Measurements from ENCODE around the gene CLASRP. TPM values are rescaled to one million over a fixed set of nuclear protein-coding genes. Genes with fewer than 3 reads are reported as not detected.
A peak's percentile ranks its signal among the peaks of the same experiment; 100 is the strongest.

CLASRP gene
- total RNA-seq, 2 donors from 2014 or later, result 40.2 to 64.9 TPM

DNA sequence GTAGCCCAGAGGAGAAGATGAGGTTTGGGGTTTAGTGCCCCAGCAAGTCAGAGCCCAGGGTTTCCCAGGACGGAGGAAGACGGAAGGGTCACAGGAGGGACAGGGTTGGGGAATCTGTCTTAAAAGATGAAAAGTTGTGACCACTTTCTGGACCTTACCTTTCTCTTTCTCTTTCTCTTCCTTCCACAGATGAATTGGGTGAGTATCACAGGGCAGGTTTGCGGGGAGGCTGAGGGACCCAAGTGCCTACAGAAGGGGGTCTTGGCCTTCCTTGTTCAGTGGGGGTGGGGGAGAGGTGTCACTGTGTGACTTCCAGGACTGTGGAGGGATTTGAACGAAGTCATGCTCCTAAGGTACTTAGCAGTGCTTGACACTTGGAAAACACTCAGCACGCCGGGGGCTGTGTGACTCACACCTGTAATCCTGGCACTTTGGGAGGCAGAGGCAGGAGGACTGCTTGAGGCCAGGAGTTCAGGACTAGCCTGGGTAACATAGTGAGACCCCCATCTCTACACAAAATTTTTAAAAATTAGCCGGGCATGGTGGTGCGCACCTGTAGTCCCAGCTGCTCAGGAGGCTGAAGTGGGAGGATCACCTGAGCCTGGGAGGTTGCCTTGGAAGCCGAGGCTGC, 29.1 kb upstream of the CLASRP start:
- TF ChIP-seq POLR2A (IDR thresholded peaks at IDR 0.05), result no peak
- TF ChIP-seq, protein P1, sequence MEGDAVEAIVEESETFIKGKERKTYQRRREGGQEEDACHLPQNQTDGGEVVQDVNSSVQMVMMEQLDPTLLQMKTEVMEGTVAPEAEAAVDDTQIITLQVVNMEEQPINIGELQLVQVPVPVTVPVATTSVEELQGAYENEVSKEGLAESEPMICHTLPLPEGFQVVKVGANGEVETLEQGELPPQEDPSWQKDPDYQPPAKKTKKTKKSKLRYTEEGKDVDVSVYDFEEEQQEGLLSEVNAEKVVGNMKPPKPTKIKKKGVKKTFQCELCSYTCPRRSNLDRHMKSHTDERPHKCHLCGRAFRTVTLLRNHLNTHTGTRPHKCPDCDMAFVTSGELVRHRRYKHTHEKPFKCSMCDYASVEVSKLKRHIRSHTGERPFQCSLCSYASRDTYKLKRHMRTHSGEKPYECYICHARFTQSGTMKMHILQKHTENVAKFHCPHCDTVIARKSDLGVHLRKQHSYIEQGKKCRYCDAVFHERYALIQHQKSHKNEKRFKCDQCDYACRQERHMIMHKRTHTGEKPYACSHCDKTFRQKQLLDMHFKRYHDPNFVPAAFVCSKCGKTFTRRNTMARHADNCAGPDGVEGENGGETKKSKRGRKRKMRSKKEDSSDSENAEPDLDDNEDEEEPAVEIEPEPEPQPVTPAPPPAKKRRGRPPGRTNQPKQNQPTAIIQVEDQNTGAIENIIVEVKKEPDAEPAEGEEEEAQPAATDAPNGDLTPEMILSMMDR (IDR thresholded peaks at IDR 0.05), result no peak
- peaks cover 0 to 13% of the 10 kb centered on the region in 2 donors for H3K36me3 ChIP-seq (replicated peaks in 1 of 2; ENCODE audit: insufficient read depth in 1 of 2, low read depth in 2 of 2)
- WGBS, 2 donors, result 90 to 97% methylated on average over 6 to 9 of the region's 9 CpGs
- no peaks in the 10 kb centered on the region for H3K9me3 ChIP-seq
- no peaks in the 10 kb centered on the region for H3K27me3 ChIP-seq
- no peak for ATAC-seq
- DNase-seq, result no peak
- intact Hi-C loops (cut with DNase I), result no loop called here
- no peaks in the 10 kb centered on the region for H3K4me1 ChIP-seq
- no peak overlapping the region for H3K27ac ChIP-seq
- no peak overlapping the region for H3K4me3 ChIP-seq

DNA sequence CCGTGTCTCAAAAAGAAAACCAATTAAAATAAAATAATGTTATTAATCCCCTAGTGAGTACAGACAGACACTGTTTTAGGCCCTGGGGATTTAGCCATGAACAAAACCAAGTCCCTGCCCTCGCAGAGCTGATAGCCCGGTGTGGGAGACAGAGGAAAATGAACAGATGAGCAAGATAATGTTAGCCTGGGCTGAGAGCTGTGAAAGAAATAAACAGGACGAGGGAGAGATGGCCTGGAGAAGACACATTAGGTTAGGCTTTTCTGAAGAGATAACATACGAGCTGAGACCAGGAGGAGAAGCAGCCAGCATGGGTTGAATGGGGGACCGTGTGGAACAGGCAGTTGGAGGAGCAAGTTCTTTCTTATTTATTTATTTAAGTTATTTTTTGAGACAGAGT, 28.5 kb upstream of the CLASRP start:
- no peaks in the 10 kb centered on the region for H3K4me1 ChIP-seq
- no peak overlapping the region for H3K4me3 ChIP-seq
- TF ChIP-seq POLR2A (IDR thresholded peaks at IDR 0.05), result no peak
- TF ChIP-seq, protein P1 (IDR thresholded peaks at IDR 0.05), result no peak
- no peaks in the 10 kb centered on the region for H3K9me3 ChIP-seq
- intact Hi-C loops (cut with DNase I), result no loop called here
- peaks cover 0 to 13% of the 10 kb centered on the region in 2 donors for H3K36me3 ChIP-seq (replicated peaks in 1 of 2; ENCODE audit: insufficient read depth in 1 of 2, low read depth in 2 of 2)
- H3K27me3 ChIP-seq, result no peaks in the 10 kb centered on the region
- no peak overlapping the region for H3K27ac ChIP-seq
- WGBS, 2 donors, result 65 to 68% methylated on average over 5 to 6 of the region's 6 CpGs
- DNase-seq (no peak), ATAC-seq (no peak)

DNA sequence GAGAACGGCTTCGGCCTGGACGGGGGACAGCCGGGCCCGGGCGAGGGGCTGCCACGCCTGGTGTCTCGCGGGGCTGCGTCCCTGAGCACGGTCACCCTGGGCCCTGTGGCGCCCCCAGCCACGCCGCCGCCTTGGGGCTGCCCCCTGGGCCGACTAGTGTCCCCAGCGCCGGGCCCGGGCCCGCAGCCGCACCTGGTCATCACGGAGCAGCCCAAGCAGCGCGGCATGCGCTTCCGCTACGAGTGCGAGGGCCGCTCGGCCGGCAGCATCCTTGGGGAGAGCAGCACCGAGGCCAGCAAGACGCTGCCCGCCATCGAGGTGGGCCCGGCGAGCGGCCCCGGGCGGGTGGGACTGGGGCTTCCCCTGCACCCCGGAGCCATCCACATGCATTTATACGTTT, 26.9 kb upstream of the CLASRP start:
- H3K36me3 ChIP-seq (replicated peaks in 1 of 2; ENCODE audit: insufficient read depth in 1 of 2, low read depth in 2 of 2), result peaks cover 0 to 13% of the 10 kb centered on the region in 2 donors

DNA sequence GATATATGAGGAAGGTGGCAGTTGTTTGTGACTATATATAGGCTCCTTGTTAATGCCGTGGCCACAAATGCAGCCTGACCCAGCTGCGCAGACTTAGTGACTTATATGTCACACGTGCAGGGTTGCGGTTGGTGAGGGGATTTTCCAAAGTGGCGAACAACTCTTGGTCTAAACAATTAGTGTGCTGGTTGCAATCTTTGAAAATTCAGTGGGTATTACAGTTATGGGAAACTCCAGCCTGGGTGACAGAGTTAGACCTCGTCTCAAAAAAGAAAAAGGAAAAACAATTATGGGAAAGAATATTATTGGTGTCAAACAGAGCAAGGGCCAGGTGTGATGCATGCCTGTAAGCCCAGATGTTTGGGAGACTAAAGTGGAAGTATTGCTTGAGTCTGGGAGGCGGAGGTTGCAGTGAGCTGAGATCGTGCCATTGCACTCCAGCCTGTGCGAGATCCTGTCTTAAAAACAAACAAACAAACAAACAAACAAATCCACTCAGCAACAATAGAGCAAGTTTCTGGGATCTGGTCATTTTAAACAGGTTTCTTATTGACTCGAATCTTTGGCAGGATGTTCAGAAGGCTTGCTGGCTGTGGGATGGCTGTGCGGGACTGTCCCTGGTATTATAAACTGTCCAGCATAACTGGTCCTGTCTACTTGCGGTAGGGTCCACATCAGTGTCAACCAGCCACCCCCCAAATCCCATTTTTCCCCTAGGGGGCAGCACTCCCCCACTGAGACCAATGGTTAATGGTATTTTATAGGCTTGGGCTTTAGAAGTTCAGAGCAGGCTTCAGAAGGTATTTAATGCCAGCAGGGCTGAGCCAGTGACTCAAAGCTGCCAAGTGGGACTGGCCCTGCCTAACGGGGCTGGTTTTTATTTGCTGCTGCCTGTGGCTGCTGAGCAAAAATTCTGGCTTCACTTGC, 22.2 kb upstream of the CLASRP start:
- Histone ChIP-seq H3K36me3 (replicated peaks in 1 of 2; ENCODE audit: insufficient read depth in 1 of 2, low read depth in 2 of 2) (peaks cover 0 to 10% of the 10 kb centered on the region in 2 donors), H3K4me3 (no peak overlapping the region), H3K4me1 (no peaks in the 10 kb centered on the region), H3K27me3 (no peaks in the 10 kb centered on the region), H3K27ac (no peak overlapping the region), H3K9me3 (no peaks in the 10 kb centered on the region)
- intact Hi-C loops (cut with DNase I), result no loop called here
- 54 to 59% methylated on average over 13 of the region's 13 CpGs for WGBS, 2 donors
- ATAC-seq, result peak; percentile 81
- peak; percentile 66 to 84 (median 75) for DNase-seq
- no peak for TF ChIP-seq POLR2A (IDR thresholded peaks at IDR 0.05)
- TF ChIP-seq, protein P1 (IDR thresholded peaks at IDR 0.05), result peak; percentile 52 to 85 (median 66)

More for the DNA sequence above, 26.9 kb upstream of the CLASRP start:
- WGBS, 2 donors, result 93% methylated on average over 42 of the region's 42 CpGs; no CpG with 5 or more reads in 1 of the 2 donors
- no peak overlapping the region for H3K27ac ChIP-seq
- no peak for ATAC-seq
- DNase-seq, result no peak
- TF ChIP-seq POLR2A (IDR thresholded peaks at IDR 0.05), result no peak
- no peaks in the 10 kb centered on the region for H3K4me1 ChIP-seq
- H3K4me3 ChIP-seq, result no peak overlapping the region
- no peaks in the 10 kb centered on the region for H3K9me3 ChIP-seq
- H3K27me3 ChIP-seq, result no peaks in the 10 kb centered on the region
- intact Hi-C loops (cut with DNase I), result no loop called here

DNA sequence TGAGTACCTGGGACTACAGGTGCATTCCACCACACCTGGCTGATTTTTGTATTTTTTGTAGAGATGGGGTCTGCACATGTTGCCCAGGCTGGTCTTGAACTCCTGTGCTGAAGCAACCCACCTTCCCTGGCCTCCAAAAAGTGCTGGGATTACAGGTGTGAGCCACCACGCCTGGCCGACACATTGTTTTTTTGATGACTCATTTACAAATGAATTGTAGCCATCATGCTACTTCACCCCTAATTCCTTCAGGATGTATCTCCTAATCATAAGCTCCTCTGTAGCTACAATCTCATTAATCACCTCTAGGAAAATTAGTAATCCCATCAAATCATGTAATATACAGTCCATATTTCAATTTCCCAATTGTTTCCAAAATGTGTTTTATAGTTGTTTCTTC, 19.7 kb upstream of the CLASRP start:
- WGBS, 2 donors, result 86 to 89% methylated on average over 2 of the region's 2 CpGs
- intact Hi-C loops (cut with DNase I), result no loop called here
- peaks cover 0 to 2% of the 10 kb centered on the region in 2 donors for H3K36me3 ChIP-seq (replicated peaks in 1 of 2; ENCODE audit: insufficient read depth in 1 of 2, low read depth in 2 of 2)

More for the DNA sequence above, 19.7 kb upstream of the CLASRP start:
- H3K4me1 ChIP-seq, result no peaks in the 10 kb centered on the region
- DNase-seq, result no peak
- no peak for ATAC-seq
- no peaks in the 10 kb centered on the region for H3K27me3 ChIP-seq
- TF ChIP-seq POLR2A (IDR thresholded peaks at IDR 0.05), result no peak
- H3K4me3 ChIP-seq, result no peak overlapping the region
- H3K9me3 ChIP-seq, result no peaks in the 10 kb centered on the region
- H3K27ac ChIP-seq, result no peak overlapping the region
